Measurements from ENCODE around the gene KMT2A.
A peak's percentile ranks its signal among the peaks of the same experiment; 100 is the strongest.
"Not testable (repeated sequence)": the region's sequence is repeated elsewhere in the genome, so short reads cannot be mapped to it uniquely, and the experiment has no call there.

Gene KMT2A

GRCh38 chr11:118442908-118443589, 6.8 kb downstream of the KMT2A start:
- no peak for TF ChIP-seq CTCF (conservative IDR thresholded peaks at IDR 0.05; ENCODE audit: low read length)
- no peak overlapping the region for H3K4me3 ChIP-seq (ENCODE audit: low read length)
- DNase-seq (ENCODE audit: low read depth): no peak

GRCh38 chr11:118443590-118444218, 7.4 kb downstream of the KMT2A start:
- no peak for TF ChIP-seq CTCF (conservative IDR thresholded peaks at IDR 0.05; ENCODE audit: low read length)
- no peak overlapping the region for H3K4me3 ChIP-seq (ENCODE audit: low read length)
- no peak for DNase-seq (ENCODE audit: low read depth)

DNA sequence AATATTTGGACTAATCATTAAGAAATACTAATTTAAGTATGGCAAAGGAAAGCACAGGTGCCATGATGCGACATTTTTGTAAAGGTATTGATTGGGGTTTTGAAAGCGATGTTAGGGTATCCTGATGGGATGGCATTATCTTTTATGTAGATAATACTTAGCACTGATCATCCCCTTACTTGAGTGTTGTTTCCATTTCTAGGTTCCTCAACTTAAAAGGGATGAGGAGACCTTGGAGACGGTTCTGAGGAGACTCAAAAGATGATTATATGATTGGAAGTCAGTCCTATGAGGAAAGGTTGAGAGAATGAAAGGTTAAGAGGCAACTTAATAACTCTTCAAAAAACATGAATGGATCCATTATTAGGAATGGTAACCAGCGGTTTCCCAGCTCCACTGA, 11.1 kb downstream of the KMT2A start:
- DNase-seq (ENCODE audit: low read depth): no peak
- no peak overlapping the region for H3K4me3 ChIP-seq (ENCODE audit: low read length)
- TF ChIP-seq CTCF (conservative IDR thresholded peaks at IDR 0.05; ENCODE audit: low read length): no peak

DNA sequence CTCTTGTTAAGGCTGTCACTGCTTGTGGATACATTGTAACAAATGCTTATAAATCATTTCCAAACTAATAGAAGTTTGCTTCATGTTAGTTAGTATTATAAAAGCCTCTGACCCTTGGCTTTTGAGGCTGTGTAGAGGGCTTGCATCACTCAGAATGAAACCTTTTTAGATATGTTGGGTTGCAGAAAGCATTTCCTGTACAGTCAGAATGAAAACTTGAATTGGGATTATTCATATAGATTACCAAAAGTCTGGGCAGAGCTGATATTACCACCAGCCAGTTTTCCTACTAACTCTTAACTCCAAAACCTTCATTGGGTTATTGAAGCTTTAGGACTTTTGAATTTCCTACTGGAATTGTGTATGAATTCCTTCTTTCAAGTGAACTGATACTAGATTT, 12.0 kb downstream of the KMT2A start:
- H3K4me3 ChIP-seq (ENCODE audit: low read length): no peak overlapping the region
- TF ChIP-seq CTCF (conservative IDR thresholded peaks at IDR 0.05; ENCODE audit: low read length): no peak
- DNase-seq (ENCODE audit: low read depth): peak; percentile 42

GRCh38 chr11:118449316-118449918, 13.1 kb downstream of the KMT2A start:
- no peak overlapping the region for H3K4me3 ChIP-seq (ENCODE audit: low read length)
- DNase-seq (ENCODE audit: low read depth): no peak
- TF ChIP-seq CTCF (conservative IDR thresholded peaks at IDR 0.05; ENCODE audit: low read length): no peak

DNA sequence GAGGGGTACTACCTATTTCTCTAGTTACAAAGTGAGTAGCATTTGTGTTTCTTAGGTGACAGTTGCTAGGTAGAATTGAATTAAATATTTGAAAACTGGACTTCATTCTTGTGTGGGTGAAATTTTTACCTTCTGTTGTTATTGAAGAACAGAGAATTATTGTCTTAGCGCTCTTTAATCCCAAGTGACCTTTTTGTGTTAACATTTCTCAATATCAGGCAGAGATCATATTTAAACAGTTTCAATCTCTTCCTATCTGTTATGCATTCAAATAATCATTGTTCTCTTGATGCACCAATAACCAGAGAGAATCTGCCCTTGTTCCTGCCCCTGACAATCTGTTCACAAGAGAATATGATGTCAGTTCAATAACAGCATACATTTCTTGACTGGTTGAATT, 14.2 kb downstream of the KMT2A start:
- H3K4me3 ChIP-seq (ENCODE audit: low read length): no peak overlapping the region
- DNase-seq (ENCODE audit: low read depth): no peak
- TF ChIP-seq CTCF (conservative IDR thresholded peaks at IDR 0.05; ENCODE audit: low read length): no peak

GRCh38 chr11:118462178-118462577, 25.9 kb downstream of the KMT2A start:
- DNase-seq (ENCODE audit: low read depth): no peak
- no peak overlapping the region for H3K4me3 ChIP-seq (ENCODE audit: low read length)
- no peak for TF ChIP-seq CTCF (conservative IDR thresholded peaks at IDR 0.05; ENCODE audit: low read length)

DNA sequence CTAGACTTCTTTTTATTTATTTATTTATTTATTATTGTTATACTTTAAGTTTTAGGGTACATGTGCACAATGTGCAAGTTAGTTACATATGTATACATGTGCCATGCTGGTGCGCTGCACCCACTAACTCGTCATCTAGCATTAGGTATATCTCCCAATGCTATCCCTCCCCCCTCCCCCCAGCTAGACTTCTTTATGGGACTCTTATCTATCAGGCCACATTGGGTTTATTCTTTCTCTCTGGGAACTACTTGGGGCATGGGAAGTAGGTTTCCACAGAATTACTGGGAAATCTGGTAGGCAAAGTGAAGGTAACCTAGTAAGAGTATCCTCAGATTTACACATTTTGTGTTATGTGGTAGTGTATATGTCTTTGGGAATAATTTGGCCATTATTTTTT, 32.7 kb downstream of the KMT2A start:
- not testable (repeated sequence) for H3K4me3 ChIP-seq (ENCODE audit: low read length); DNase-seq (ENCODE audit: low read depth)

All from AG10803 (cell line).